Measurements from ENCODE around the gene BAD.

BAD gene

DNA sequence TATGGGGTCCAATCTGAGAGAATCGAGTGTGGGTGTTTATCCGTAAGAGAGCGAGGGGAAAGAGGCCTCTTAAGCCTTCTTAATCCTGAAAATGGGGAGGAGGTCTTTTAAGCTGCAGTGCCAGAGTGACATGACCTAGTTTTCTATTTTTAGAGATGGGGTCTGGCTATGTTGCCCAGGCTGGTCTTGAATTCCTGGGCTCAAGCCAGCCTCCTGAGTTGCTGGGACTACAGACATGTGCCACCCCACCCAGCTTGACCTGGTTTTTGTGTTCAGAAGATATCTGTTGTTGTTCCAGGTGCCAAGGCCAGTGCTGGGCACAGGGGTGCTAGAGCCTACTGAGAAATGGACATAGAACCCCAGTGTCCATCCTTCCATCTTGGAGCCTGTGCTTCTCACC lies 1.4 kb downstream of the BAD start (continued):
- TF ChIP-seq, protein P1, sequence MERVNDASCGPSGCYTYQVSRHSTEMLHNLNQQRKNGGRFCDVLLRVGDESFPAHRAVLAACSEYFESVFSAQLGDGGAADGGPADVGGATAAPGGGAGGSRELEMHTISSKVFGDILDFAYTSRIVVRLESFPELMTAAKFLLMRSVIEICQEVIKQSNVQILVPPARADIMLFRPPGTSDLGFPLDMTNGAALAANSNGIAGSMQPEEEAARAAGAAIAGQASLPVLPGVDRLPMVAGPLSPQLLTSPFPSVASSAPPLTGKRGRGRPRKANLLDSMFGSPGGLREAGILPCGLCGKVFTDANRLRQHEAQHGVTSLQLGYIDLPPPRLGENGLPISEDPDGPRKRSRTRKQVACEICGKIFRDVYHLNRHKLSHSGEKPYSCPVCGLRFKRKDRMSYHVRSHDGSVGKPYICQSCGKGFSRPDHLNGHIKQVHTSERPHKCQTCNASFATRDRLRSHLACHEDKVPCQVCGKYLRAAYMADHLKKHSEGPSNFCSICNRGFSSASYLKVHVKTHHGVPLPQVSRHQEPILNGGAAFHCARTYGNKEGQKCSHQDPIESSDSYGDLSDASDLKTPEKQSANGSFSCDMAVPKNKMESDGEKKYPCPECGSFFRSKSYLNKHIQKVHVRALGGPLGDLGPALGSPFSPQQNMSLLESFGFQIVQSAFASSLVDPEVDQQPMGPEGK (CRISPR knock-in tag; IDR thresholded peaks at IDR 0.05; ENCODE audit: borderline replicate concordance) = no peak
- TF ChIP-seq, protein P2, sequence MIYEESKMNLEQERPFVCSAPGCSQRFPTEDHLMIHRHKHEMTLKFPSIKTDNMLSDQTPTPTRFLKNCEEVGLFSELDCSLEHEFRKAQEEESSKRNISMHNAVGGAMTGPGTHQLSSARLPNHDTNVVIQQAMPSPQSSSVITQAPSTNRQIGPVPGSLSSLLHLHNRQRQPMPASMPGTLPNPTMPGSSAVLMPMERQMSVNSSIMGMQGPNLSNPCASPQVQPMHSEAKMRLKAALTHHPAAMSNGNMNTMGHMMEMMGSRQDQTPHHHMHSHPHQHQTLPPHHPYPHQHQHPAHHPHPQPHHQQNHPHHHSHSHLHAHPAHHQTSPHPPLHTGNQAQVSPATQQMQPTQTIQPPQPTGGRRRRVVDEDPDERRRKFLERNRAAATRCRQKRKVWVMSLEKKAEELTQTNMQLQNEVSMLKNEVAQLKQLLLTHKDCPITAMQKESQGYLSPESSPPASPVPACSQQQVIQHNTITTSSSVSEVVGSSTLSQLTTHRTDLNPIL (CRISPR knock-in tag; IDR thresholded peaks at IDR 0.05; ENCODE audit: low read depth) = no peak
- TF ChIP-seq ARNTL (CRISPR knock-in tag; IDR thresholded peaks at IDR 0.05; ENCODE audit: borderline replicate concordance, low read depth) (no peak), ZFP3 (CRISPR knock-in tag; IDR thresholded peaks at IDR 0.05) (no peak), ZFP30 (CRISPR knock-in tag; IDR thresholded peaks at IDR 0.05) (no peak)
- TF ChIP-seq, protein P3, sequence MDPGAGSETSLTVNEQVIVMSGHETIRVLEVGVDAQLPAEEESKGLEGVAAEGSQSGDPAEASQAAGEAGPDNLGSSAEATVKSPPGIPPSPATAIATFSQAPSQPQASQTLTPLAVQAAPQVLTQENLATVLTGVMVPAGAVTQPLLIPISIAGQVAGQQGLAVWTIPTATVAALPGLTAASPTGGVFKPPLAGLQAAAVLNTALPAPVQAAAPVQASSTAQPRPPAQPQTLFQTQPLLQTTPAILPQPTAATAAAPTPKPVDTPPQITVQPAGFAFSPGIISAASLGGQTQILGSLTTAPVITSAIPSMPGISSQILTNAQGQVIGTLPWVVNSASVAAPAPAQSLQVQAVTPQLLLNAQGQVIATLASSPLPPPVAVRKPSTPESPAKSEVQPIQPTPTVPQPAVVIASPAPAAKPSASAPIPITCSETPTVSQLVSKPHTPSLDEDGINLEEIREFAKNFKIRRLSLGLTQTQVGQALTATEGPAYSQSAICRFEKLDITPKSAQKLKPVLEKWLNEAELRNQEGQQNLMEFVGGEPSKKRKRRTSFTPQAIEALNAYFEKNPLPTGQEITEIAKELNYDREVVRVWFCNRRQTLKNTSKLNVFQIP (CRISPR knock-in tag; IDR thresholded peaks at IDR 0.05; ENCODE audit: borderline replicate concordance, low read depth) = no peak

DNA sequence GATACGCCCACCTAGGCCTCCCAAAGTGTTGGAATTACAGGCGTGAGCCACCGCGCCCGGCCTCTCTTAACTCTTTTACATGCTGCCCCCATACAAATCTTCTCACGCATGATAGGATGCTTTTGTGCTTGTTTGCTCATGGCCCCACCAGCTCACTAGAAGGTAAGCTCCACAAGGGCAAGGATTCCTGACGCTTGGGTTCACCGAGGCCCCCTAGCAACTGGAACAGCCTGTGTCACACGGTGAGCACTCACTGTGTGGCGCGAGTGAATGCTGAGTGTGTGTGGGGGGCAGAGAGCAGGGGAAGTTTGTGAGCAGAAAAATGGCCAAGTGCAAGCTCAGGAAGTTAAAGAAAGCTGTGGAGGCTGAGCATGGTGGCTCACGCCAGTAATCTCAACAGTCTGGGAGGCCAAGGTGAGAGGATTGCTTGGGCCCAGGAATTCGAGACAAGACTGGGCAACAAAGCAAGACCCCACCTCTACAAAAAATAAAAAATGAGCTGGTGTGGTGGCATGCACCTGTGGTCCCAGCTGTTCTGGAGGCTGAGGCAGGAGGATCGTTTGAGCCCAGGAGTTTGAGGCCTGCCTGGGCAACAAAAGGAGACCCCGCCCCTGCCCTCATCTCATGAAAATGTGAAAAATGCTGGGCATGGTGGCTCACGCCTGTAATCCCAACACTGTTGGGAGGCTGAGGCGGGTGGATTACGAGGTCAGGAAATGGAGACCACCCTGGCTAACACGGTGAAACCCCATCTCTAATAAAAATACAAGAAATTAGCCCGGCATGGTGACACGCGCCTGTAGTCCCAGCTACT lies 2.3 kb downstream of the BAD start:
- ATAC-seq = no peak
- TF ChIP-seq, protein P4, sequence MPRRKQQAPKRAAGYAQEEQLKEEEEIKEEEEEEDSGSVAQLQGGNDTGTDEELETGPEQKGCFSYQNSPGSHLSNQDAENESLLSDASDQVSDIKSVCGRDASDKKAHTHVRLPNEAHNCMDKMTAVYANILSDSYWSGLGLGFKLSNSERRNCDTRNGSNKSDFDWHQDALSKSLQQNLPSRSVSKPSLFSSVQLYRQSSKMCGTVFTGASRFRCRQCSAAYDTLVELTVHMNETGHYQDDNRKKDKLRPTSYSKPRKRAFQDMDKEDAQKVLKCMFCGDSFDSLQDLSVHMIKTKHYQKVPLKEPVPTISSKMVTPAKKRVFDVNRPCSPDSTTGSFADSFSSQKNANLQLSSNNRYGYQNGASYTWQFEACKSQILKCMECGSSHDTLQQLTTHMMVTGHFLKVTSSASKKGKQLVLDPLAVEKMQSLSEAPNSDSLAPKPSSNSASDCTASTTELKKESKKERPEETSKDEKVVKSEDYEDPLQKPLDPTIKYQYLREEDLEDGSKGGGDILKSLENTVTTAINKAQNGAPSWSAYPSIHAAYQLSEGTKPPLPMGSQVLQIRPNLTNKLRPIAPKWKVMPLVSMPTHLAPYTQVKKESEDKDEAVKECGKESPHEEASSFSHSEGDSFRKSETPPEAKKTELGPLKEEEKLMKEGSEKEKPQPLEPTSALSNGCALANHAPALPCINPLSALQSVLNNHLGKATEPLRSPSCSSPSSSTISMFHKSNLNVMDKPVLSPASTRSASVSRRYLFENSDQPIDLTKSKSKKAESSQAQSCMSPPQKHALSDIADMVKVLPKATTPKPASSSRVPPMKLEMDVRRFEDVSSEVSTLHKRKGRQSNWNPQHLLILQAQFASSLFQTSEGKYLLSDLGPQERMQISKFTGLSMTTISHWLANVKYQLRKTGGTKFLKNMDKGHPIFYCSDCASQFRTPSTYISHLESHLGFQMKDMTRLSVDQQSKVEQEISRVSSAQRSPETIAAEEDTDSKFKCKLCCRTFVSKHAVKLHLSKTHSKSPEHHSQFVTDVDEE (CRISPR knock-in tag; IDR thresholded peaks at IDR 0.05) = no peak
- TF ChIP-seq, protein P2 (CRISPR knock-in tag; IDR thresholded peaks at IDR 0.05; ENCODE audit: low read depth) = no peak
- TF ChIP-seq GLIS3 (CRISPR knock-in tag; IDR thresholded peaks at IDR 0.05) (no peak), ZNF70 (CRISPR knock-in tag; IDR thresholded peaks at IDR 0.05) (no peak), ISL1 (CRISPR knock-in tag; IDR thresholded peaks at IDR 0.05) (no peak)
- TF ChIP-seq, protein P1 (CRISPR knock-in tag; IDR thresholded peaks at IDR 0.05; ENCODE audit: borderline replicate concordance) = no peak

DNA sequence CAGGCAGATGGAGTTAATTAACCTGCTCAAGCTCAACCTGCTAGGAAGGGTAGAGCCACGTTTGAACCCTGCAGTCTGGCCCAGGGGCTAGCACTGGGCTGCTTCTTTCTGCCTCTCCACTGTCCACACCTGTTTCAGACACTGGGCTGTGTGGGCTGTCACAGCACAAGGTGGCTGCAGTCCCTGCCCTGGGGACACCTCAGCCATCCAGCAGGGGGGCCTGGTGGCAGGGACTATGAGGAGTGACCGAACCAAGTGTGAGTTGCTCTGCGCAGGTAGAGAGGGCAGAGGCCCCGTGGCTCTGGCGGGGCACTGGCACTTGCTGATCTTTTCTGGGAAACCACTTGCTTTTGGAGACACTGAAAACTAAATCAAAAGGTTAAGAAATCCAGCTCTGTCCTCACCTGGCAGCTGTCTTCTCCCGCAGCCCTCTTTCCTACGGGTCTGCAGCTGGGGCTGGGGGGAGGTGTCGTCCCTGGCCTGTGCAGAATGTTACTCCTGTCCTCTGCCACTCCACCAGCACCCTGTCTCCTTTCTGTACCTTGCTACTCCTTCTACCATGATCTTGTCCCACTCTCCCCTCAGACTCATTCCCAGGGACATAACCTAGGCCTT lies 5.8 kb downstream of the BAD start:
- no peak for ATAC-seq
- TF ChIP-seq TOX (CRISPR knock-in tag; IDR thresholded peaks at IDR 0.05; ENCODE audit: borderline replicate concordance) (no peak), SNAI2 (CRISPR knock-in tag; IDR thresholded peaks at IDR 0.05) (no peak), ISL1 (CRISPR knock-in tag; IDR thresholded peaks at IDR 0.05) (no peak), ZC3H10 (CRISPR knock-in tag; IDR thresholded peaks at IDR 0.05) (no peak), TCF4 (CRISPR knock-in tag; IDR thresholded peaks at IDR 0.05; ENCODE audit: borderline replicate concordance) (no peak), OSR1 (CRISPR knock-in tag; IDR thresholded peaks at IDR 0.05) (no peak)
- TF ChIP-seq, protein P2 (CRISPR knock-in tag; IDR thresholded peaks at IDR 0.05; ENCODE audit: low read depth) = no peak
- TF ChIP-seq, protein P1 (CRISPR knock-in tag; IDR thresholded peaks at IDR 0.05; ENCODE audit: borderline replicate concordance) = no peak
- TF ChIP-seq, protein P4 (CRISPR knock-in tag; IDR thresholded peaks at IDR 0.05) = no peak
